Measurements from ENCODE around the gene NTNG2.

NTNG2 gene

DNA sequence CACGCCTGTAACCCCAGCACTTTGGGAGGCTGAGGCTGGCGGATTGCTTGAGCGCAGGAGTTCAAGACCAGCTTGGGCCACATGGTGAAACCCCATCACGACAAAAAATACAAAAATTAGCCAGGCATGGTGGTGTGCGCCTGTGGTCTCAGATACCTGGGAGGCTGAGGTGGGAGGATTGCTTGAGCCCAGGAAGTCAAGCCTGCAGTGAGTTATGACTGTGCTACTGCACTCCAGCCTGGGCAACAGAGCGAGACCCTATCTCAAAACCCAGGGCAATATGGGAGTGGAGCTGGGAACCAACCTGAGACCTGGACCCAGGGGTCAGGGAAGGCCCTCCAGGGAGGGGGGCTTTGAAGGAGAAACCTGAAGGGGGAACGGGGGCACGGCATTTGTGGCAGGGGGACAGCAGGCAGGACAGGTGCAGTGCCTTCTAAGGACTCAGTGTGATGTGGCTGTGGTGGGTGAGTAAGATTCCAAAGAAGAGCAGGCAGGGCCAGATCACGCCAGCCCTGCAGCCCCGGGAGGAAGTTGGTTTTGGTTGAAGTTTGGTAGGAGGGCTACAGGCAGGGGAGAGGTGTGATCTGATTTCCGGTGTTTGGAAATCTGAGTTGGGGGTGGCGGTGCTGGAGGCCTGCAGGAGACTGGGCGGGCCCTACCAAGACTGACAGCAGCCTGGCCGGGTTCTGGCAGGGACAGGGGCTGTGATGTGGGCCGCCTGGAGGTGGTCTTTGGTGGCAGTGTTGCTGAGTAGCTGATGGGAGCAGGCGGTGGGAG lies 46.2 kb downstream of the NTNG2 start:
- no peak for DNase-seq

DNA sequence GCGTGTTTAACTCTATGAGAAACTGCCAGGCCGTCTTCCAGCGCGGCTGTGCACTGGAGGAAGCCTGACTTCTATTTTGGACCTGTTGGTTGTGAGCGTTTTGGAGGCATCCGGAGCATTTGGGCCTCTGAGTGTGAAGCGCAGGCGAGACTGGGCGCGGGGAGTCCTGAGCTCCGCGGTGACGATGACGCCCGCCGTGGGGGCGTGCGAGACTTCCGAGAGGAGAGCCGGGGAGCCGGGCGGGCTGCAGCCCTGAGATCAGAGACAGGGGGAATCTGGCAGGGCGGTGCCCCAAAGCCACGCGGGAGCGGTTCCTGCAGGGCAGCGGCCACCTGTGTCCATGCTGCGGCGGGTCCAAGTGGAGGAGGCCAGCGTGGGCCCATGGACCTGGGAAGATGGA lies 47.4 kb downstream of the NTNG2 start:
- DNase-seq, result no peak

DNA sequence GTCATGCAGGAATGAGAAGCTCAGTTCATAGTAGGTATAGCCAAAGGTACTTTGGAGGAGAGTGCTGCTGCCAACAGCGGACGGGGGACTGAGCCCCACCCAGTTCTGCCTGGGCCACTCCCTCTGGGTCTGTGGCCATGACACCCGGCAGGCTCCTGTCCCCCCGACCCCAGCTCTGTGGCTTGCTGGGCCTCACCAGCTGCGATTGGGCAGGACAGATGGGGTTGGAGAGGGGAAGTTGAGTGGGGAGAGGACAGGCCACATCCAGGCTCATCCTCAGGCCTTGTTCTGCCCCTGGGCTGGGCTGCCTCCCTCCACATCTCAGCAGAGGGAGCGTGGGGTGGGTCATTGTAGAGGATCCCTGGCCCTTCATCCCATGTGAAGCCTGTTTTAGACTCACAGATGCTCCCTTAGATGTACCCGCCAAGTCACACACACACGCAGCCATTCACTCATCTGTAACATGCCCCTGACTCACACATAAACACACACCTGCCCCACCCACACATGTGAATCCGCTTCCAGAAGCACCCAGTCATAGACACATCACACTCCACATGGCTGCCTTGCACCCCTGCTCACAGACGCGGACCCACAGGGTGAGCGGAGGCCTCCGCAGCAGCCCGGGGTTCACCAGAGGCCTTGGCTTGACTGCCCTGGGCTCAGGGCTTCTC lies 48.8 kb downstream of the NTNG2 start:
- peak; percentile 57 for DNase-seq

DNA sequence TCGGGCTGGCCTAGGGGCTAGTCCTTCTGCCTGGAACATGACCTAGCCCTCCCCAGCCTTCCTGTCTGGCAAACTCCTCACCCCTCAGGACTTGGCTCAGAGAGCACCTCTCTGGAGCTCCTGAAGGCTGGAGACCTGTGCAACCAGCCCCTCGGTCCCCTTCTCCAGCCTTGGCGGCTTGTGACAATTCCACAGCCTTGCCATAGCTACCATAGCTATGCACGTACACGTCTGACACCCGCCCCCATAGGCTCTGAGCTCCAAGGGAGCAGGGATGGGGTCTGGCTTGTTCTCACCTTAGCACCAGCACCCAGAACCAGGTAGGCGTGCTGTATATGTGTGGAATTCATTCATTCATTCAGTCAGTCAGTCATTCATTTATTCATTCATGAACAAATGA lies 49.7 kb downstream of the NTNG2 start:
- DNase-seq, result no peak

DNA sequence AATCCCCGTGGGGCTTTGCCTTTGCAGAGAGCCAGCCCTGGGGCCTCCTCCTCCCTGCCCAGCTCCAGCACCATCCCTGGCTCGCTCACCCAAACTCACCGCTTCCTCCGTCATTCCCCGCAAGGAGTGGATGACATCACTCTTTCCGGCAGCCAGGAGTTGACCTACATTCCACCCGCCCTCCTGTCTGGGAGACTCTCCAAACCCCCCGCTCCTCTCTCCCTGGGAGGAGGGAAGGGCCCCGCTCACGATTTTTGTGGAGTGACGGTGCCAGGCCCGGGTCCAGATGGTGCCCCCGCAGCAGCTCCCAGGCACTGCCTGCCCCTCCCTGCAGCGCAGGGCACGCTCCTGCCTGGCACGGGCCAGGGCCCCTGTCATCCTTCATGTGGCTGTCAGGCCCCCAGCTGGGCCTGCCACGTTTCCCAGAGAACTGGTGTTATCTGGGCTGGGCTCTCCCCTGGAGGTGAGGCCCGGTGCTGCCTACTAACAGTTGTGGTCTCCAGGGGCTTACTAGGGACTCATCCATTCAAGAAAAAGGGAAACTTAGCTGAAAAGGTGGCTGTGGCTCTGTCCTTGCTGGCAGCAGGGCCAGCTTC lies 52.3 kb downstream of the NTNG2 start:
- no peak for DNase-seq

DNA sequence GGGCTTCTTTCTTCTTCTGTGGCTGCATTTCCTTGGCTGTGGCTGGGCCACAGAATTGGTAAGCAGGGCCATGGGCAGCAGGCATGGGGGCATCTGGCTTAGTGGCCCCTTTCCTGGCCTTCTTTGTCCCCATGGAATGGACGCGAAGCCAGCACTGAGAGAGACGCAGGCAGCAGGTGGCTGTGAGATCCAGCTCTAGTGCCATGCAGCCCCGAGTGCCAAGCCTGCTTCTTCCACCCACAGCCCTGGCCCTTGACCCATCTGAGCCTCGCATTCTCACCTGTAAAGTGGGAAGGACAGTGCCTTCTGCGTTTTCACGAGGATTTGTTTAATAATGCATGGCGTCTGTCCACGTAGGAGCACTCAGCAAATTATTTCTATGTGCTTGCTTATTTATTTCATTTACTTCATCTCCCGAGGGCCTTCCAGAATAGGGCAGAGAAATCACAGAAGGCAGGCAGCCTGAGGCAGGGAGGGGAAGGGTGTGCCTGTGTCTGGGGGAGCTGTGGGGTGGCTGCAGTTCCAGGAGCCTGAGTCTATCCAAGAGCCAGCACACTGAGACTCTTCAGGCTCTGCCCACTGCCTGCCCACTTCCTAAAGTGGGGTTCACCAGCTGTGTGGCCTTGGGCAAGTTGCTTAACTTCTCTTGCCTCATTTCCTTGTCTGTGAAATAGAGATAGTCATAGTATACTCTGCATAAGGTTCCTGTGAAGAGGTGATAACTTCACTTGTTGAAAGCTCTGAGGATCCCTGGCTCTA lies 55.2 kb downstream of the NTNG2 start:
- no peak for DNase-seq

DNA sequence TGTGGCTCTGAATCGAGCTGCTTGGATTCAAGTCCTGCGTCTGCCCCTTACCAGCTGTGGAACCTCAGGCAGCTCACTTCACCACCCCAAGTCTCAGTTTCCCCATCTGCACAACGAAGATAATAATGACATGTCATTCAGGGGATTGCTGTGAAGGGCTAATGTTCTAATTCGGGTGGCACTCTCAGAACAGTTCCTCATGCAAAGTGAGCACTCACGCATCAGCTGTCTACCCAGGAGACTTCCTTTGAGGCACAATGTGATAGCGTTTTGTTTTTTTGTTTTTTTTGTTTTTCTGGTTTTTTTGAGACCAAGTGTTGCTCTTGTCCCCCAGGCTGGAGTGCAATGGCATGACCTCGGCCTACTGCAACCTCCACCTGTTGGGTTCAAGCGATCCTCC lies 56.4 kb downstream of the NTNG2 start:
- DNase-seq, result no peak

DNA sequence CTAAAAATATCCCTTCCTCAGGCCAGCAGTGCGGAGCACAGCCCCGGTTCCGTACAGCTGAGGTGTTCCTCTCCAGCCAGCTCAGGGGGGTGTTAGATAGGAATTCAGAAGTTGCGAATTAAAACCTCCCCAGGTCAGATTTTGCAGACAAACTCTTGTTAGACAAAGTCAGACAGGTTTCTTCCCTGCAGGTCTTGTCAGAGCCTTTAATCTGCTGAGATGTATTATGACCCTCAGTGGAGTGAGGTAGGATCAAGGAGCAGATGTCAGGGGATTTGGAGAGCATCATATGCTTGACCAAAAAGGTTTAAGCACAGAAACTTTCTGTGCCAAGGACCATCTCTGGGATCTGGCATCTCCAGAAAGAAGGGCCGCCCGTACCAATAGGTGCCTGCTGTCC lies 60.1 kb downstream of the NTNG2 start:
- DNase-seq, result no peak

DNA sequence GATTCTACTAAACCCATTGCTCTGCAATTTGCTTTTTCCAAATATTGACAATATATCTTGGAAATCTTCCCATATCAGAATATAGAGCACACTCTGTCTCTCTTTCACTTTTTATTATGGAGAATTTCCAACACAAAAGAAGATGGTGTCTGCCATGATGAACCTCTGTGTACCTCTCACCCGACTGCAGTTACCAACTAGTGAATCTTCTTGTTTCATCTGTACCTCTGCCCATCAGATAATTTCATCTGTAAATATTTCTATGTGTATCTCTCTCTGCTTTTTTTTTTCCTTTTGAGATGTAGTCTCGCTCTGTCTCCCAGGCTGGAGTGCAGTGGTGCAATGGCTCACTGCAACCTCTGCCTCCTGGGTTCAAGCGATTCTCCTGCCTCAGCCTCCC lies 62.8 kb downstream of the NTNG2 start:
- no peak for DNase-seq

DNA sequence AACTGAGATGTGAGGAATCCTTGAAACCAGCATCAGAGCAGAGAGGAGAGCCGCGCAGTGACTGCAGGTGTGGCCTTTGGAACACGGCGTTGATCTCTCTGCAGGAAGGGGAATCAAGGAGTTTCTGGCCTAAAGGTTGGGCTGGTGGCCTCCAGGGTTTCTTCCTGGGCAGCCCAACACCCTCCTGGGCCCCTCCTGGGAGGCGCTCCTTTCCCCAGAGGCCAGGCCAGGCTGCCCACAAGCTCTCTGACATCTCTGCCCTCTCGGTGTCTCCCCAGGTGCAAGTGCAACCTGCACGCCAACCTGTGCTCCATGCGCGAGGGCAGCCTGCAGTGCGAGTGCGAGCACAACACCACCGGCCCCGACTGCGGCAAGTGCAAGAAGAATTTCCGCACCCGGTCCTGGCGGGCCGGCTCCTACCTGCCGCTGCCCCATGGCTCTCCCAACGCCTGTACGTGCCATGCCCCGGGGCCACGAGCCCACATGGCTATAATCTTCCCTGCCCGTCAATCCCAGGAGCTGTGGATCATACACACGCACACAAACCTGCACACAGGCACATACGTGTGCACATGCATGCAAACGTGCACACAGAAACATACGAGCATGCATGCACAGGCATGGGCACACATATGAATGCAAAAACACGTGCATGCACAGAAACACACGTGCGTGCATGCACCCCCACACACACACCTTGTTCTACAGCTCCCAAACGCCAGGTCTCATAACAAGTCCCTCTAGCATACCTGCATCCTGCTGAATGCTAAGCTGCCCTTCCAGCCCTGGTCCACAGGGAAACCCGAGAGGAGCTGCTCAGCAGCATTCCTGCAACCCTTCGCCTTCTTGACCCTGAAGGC lies 64.9 kb downstream of the NTNG2 start:
- DNase-seq, result no peak

DNA sequence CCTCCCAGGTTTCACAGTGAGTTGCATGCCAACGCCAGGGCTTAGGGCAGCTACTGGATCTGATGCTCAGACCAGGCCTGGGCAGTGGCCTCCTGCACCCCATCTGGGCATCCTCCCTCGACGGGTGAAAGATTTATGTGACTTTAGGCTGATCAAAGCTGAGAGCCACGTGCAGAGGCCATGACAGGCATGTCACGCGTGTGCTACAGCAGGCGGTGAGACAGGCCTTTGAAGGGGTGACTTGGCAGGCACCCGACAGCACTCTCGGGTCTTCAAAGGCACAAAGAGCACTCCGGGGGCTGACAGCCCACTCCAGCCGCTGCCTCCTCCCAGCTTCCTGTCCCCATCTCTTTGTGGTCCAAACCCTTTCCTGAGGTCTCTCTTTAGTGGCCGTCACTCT lies 66.2 kb downstream of the NTNG2 start:
- no peak for DNase-seq

DNA sequence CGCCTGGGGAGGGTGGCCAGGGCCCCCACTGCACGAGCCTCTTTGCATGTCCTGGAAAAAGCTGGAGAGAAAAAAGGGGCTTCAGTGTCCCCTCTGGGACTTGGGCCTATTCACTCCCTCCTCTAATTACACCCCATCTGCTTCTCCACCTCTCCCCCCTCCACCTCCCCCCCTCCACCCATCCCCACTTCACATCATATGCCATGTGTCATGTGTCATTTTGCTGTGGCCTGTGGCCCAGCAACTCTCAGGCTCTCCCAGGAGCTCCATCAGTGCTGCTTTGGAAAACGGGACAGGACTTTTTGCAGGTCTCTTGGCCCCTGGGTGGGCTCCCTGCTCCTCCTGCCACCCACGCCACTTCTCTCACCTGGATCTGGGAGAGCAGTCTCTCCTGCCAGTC lies 68.7 kb downstream of the NTNG2 start:
- no peak for DNase-seq

DNA sequence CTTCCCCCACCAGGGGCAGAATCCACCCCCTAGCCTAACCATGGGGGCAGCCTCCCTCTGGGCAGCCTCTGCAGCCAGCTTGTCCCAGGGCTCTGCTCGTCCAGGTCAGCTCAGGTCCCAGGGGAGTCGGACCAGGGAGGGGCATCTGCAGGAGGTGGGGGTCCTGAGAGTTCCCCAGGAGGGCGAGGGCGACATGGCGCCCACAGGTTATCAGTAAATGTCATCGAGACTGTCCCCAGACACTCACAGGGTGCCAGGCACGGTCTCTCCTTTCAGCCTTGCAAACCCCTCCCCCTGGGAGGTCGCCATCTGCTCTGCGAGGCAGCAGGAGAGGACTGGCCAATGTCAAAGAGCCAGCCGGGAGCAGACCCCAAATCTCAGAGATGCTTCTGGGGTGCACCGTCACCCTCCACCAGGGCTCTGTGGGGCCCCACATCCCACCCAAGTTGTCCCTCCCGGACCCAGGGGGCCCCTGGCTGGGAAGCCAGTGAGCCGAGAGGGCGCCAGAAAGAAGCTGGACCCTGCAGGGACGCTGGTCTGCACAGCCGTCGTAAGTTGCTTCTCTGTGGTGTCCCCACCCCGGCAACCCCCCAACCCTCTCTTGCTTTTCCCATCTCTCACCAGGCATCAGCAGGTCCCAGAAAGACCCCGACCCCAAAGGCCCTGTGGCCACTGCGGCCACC lies 69.3 kb downstream of the NTNG2 start:
- no peak for DNase-seq

DNA sequence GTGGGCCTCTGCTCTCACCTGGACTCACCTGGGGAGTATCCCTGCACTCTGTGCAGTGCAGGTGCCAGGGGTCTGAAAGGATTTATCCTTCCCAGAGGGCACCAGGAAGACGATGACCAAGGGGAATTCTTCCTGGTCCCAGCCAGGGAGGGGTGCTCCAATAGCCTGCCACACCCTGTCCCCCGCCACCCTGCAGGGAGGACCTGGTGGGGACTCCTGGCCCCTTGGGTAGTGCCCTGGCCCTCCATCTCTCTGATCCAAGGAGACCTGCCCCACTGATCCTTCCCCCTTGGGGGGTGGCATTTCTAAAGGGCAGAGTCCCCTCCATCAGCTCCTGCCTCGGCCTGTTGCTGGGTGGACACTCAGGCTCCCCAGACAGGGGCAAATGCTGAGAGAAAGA lies 70.7 kb downstream of the NTNG2 start:
- no peak for DNase-seq

DNA sequence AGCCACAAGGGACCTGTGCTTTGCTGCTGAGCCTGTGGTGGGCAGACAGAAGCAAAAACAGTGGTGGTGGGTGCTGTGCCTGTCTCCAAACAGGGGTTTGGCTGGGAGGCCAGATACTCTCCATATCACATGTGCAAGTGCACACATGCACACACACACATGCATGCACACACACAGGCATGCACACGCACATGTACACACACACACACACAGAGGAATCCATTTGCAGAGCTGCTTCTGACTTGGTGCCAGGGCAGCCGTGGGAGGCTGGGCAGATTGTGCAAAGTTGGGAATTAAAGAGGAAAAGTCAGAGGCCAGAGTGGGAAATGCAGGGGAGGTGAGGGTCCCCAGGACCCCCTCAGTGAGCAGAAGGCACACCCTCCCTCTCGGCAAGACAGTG lies 71.3 kb downstream of the NTNG2 start:
- no peak for DNase-seq

DNA sequence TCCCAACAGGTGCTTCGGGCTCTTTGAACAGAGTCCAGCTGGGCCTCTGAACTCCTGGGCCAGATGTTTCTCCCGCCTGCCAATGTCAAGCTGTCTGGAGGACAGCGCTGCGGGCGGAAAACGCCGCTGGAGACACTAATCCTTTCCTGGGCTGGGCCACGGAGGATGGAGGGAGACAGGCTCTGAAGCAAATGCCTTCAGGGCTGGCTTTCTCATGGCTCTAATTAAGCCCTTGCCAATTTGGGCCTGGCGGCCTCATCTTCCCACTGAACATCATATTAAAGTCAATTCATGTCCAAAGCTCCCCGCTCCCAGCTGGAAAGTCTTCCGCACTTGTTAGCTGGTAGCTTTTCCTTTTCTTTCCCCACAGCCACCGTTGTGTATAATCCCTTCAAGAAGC lies 72.7 kb downstream of the NTNG2 start:
- DNase-seq, result no peak

DNA sequence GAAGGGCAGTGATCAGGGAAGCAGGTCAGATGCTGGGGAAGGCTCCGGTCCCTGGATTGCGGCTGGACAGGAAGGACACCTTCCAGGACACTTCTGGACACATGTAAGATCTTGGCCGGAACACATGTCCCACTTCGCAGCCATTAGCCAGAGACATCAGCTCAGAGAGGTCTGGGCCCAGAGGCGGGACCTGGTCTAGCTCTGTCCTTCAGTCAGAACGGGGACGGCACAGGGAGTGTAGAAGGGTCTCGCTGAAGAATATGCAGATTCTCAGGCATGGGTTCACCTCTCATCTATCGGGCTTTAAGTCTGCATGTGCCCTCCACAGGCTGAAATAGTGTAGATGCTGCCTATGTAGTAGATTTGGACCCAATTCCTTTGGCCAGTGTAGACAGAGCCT lies 73.3 kb downstream of the NTNG2 start:
- no peak for DNase-seq

DNA sequence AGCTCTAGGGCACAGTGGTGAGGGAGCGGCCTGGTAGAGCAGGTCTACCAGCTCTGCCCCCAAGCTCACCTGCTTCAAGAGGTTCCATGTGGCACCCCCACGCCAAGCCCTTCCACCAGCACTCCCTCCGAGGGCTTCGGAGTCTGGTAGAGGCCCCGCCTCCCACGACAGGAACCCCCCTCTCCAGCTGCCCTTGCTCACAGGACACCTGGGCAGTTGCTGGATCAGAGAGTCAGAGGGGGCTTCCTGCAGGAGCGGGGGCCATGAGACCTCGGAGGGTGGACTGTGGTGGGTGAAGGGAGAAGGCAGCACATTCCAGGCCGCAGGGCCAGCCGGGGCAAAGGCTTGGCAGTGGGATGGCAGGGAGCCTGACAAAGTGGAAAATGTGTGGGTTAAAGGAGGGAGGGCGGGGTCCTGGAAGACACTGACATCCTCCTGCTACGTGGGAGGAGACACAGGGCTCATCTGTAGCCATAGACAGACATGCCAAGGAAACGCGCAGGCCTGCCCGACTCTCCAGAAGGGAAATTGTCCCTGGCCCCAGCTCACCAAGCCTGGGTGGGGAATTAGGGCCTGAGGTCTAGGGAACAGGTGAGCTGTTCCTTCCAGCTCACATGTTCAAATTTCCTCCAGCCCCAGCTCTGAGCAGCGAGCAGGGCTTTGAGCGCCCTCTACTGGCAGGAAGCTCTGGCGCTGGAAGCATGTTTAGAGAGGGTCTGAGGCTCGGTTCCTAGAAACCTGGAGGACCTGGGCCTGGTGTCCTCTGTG lies 74.2 kb downstream of the NTNG2 start:
- DNase-seq, result peak; percentile 96

DNA sequence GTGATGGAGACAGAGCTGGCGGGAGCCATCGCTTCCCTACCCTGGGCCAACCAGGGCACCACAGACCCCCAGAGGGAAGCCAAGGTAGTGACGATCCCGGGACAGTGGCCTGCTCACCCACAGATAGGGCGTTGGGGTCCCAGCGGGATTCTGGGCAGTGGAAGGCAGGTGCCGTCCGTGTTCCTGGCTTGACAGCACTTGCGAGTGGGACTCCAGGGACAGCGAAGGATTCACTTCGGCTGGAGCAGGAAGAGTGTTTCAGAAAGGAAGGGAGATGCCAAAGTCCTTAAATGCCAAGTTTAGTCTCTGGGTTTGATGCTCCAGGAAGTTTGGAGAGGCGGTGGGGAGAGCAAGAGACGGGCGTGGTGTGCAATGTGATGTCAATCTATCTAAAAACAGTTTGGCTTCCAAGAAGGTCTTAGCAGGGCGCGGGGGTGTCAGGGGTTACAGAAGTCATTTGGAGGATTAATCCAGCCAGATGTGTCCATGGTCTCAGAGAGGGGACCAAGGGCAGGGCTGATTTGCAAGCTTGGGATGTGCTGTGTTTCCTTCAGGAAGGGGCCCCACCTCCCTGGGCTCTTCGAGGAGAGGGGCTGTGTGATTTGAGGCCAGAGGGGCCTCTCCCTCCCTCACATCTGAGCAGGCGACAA lies 74.9 kb downstream of the NTNG2 start:
- DNase-seq, result no peak

DNA sequence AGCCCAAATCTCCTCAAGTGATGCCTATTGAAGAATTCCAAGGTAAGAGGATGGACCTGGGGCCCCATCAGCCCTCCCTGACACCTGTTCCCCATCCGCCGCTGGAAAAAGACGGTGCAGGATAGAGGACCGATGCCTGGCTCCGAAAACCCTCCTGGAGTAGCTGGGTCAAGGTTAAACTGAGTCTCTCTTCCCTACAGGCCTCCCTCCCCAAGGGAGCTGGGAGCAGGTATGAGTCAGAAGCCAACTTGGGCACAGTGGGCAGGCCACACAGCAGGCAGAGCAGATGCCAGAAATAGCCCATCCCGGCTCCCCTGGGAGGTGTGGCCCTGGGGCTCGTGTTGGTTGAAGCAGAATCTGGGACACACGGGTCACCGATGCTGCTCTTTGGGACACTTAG lies 75.6 kb downstream of the NTNG2 start:
- DNase-seq, result no peak

Measured in activated CD8-positive, alpha-beta memory T cell treated with anti-CD3 and anti-CD28 coated beads, Interleukin-2, amount 50 U/mL, for 48 hours (primary cell).